SK-N-SH (cell line): Measurements from ENCODE around the gene FAM241A. TPM values are rescaled to one million over a fixed set of nuclear protein-coding genes. Genes with fewer than 3 reads are reported as not detected.

ENCODE experiments used
- CTCF ChIA-PET: fragments of 300-600, 350-600 bp; formaldehyde crosslinking; extraction: SDS; loops from one replicate; lab custom pipeline; 2021; lab: Yijun Ruan, JAX
- POLR2A ChIA-PET: fragments of 350-600 bp; sonication (Branson Sonifier 250); formaldehyde crosslinking; extraction: SDS; loops from one replicate; lab custom pipeline; 2020; ENCODE audit warnings: antibody characterized with exemption, inconsistent platforms; lab: Yijun Ruan, JAX
- DNase-seq: peaks from one replicate; pipeline ENCODE4 v3.0.0; 2012
- H2AFZ ChIP-seq: fragments of 200-600 bp; sonication (generic); 2 replicates; pipeline ENCODE4 v1.8.1; 2016; ENCODE audit warnings: antibody characterized with exemption, mild to moderate bottlenecking, low read depth
- H3F3A ChIP-seq: fragments of 200-600 bp; sonication (generic); replicated peaks from 2 replicates; pipeline ENCODE3; 2016; ENCODE audit warnings: antibody characterized with exemption, mild to moderate bottlenecking; ENCODE audit not compliant: insufficient read depth
- H3K27ac ChIP-seq, 2 experiments: fragments of 200-500 bp in 1 of 2; fragments of 200-600 bp in 1 of 2; sonication (Bioruptor generic) in 1 of 2; sonication (generic), shearing (Covaris generic) in 1 of 2; 2 replicates each; pipeline versions ENCODE4 v1.5.1 to v1.6.1; 2014 to 2016; ENCODE audit warnings: low read depth in 2 of 2, inconsistent platforms in 1 of 2, low read length in 1 of 2, mild to moderate bottlenecking in 1 of 2, mixed read lengths in 1 of 2
- H3K27me3 ChIP-seq: fragments of 200-600 bp; sonication (generic), shearing (Covaris generic); 2 replicates; pipeline ENCODE4 v1.6.1; 2016; ENCODE audit warnings: mixed run types; ENCODE audit not compliant: insufficient read depth
- H3K36me3 ChIP-seq, 2 experiments: fragments of 200-500 bp in 1 of 2; fragments of 200-600 bp in 1 of 2; sonication (Bioruptor generic) in 1 of 2; sonication (generic) in 1 of 2; replicated peaks in 1 of 2; 2 replicates each; pipeline versions ENCODE3 to v1.5.1; 2014 to 2016; ENCODE audit warnings: low read length in 1 of 2, mild to moderate bottlenecking in 1 of 2; ENCODE audit not compliant: insufficient read depth in 2 of 2, control insufficient read depth in 1 of 2
- H3K4me1 ChIP-seq, 2 experiments: fragments of 200-500 bp in 1 of 2; fragments of 200-600 bp in 1 of 2; sonication (Bioruptor generic) in 1 of 2; sonication (generic), shearing (Covaris generic) in 1 of 2; 2 replicates each; pipeline versions ENCODE4 v1.5.1 to v1.6.1; 2014 to 2016; ENCODE audit warnings: low read depth in 1 of 2, low read length in 1 of 2, mixed run types in 1 of 2; ENCODE audit not compliant: insufficient read depth in 2 of 2, control insufficient read depth in 1 of 2
- H3K4me2 ChIP-seq: fragments of 200-600 bp; sonication (generic), shearing (Covaris generic); 2 replicates; pipeline ENCODE4 v1.6.1; 2017; ENCODE audit warnings: mixed run types
- H3K4me3 ChIP-seq, 2 experiments: fragments of 200-500 bp in 1 of 2; fragments of 200-600 bp in 1 of 2; sonication (Bioruptor generic) in 1 of 2; sonication (generic), shearing (Covaris generic) in 1 of 2; 2 replicates each; pipeline versions ENCODE4 v1.5.1 to v1.8.1; 2014 to 2016; ENCODE audit warnings: low read depth in 2 of 2, inconsistent platforms in 1 of 2, low read length in 1 of 2, mild to moderate bottlenecking in 1 of 2, mixed read lengths in 1 of 2, moderate library complexity in 1 of 2
- H3K79me2 ChIP-seq: fragments of 200-600 bp; sonication (generic); 2 replicates; pipeline ENCODE4 v1.8.1; 2017; ENCODE audit warnings: mild to moderate bottlenecking; ENCODE audit not compliant: insufficient read depth
- H3K9ac ChIP-seq: fragments of 200-600 bp; sonication (generic); 2 replicates; pipeline ENCODE4 v1.6.1; 2017; ENCODE audit warnings: mixed run types
- H3K9me2 ChIP-seq: fragments of 200-600 bp; sonication (generic); 2 replicates; pipeline ENCODE4 v1.6.1; 2017; ENCODE audit warnings: mixed run types
- H3K9me3 ChIP-seq: fragments of 200-600 bp; sonication (generic); 2 replicates; pipeline ENCODE4 v1.6.1; 2017; ENCODE audit warnings: mixed run types, mild to moderate bottlenecking, moderate library complexity
- H4K20me1 ChIP-seq: fragments of 200-600 bp; sonication (generic); 2 replicates; pipeline ENCODE4 v1.6.1; 2017; ENCODE audit warnings: mild to moderate bottlenecking, mixed run types; ENCODE audit not compliant: insufficient read depth
- CHD2 ChIP-seq: fragments of 150-350 bp; IDR thresholded peaks from 2 replicates; pipeline ENCODE4 v1.6.1; 2018; ENCODE audit warnings: low read length; ENCODE audit not compliant: partially characterized antibody
- EP300 ChIP-seq, 2 experiments: IDR thresholded peaks; 2 replicates each; pipeline versions ENCODE4 v1.4.0 to v1.6.1; 2012; ENCODE audit warnings: borderline replicate concordance in 1 of 2, low read depth in 1 of 2, low read length in 1 of 2
- EZH2phosphoT487 ChIP-seq: fragments of 200-600 bp; sonication (generic); IDR thresholded peaks from 2 replicates; pipeline ENCODE4 v1.6.1; 2017; ENCODE audit warnings: low read depth, mixed run types, mild to moderate bottlenecking, antibody characterized with exemption, moderate library complexity, borderline replicate concordance
- FOSL2 ChIP-seq: IDR thresholded peaks from 2 replicates; pipeline ENCODE4 v1.4.0; 2012; ENCODE audit warnings: low read depth, mild to moderate bottlenecking, moderate library complexity, borderline replicate concordance
- JUND ChIP-seq: IDR thresholded peaks from 2 replicates; pipeline ENCODE4 v1.4.0; 2012
- MXI1 ChIP-seq: IDR thresholded peaks from 2 replicates; pipeline ENCODE4 v1.6.1; 2012; ENCODE audit warnings: mild to moderate bottlenecking, low read depth, low read length, improper control_type of control experiment
- SIN3A ChIP-seq: IDR thresholded peaks from 2 replicates; pipeline ENCODE4 v1.6.1; 2012; ENCODE audit warnings: low read depth, mild to moderate bottlenecking, low read length, moderate library complexity, borderline replicate concordance
- SMC3 ChIP-seq: IDR thresholded peaks from 2 replicates; pipeline ENCODE4 v1.6.1; 2012; ENCODE audit warnings: low read depth, low read length, improper control_type of control experiment
- TAF1 ChIP-seq: IDR thresholded peaks from 2 replicates; pipeline ENCODE4 v1.6.1; 2012; ENCODE audit warnings: low read depth, mild to moderate bottlenecking, low read length, moderate library complexity, borderline replicate concordance
- TEAD4 ChIP-seq: IDR thresholded peaks from 2 replicates; pipeline ENCODE4 v1.4.0; 2012; ENCODE audit warnings: mild to moderate bottlenecking, borderline replicate concordance; ENCODE audit not compliant: insufficient read depth
- WGBS: methylation state at CpG from one replicate; pipeline ENCODE4 v1.1.6; 2017; ENCODE audit warnings: low lambda C conversion rate; 5-methylcytosine and 5-hydroxymethylcytosine counted together
- polyA plus RNA-seq, 3 experiments: library from polyadenylated mRNA; depleted of rRNA; stranded (reverse); fragments of >200 nt; gene quantifications; 2 replicates each; pipeline ENCODE4 v1.2.3, GENCODE V29; 2012
- TF ChIP-seq, protein P1 (sequence below): IDR thresholded peaks from 2 replicates; pipeline ENCODE4 v1.4.0; 2012; ENCODE audit warnings: low read depth, borderline replicate concordance

FAM241A gene
- polyA plus RNA-seq, 1 of the 3 experiments (the other 2 are of a cell fraction) = 0.44 TPM

DNA sequence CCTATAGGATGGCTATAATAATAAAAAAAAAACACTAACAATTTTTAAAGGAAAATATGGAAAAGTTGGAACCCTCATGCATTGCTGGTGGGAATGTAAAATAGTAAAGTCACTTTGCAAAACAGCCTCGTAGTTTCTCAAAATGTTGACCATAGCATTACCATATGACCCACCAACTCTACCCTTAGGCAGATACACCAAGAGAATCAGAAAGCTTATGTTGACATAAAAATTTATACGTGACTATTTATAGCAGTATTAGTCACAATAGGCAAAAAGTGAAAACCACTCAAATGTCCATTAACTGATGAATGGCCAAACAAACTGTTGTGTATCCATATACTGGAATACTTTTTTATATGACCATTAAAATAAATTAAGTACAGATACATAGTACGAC, 19.8 kb upstream of the FAM241A start (continued):
- TF ChIP-seq, protein P1, sequence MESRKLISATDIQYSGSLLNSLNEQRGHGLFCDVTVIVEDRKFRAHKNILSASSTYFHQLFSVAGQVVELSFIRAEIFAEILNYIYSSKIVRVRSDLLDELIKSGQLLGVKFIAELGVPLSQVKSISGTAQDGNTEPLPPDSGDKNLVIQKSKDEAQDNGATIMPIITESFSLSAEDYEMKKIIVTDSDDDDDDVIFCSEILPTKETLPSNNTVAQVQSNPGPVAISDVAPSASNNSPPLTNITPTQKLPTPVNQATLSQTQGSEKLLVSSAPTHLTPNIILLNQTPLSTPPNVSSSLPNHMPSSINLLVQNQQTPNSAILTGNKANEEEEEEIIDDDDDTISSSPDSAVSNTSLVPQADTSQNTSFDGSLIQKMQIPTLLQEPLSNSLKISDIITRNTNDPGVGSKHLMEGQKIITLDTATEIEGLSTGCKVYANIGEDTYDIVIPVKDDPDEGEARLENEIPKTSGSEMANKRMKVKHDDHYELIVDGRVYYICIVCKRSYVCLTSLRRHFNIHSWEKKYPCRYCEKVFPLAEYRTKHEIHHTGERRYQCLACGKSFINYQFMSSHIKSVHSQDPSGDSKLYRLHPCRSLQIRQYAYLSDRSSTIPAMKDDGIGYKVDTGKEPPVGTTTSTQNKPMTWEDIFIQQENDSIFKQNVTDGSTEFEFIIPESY = no peak
- TF ChIP-seq, all 33 proteins: peak for 0

DNA sequence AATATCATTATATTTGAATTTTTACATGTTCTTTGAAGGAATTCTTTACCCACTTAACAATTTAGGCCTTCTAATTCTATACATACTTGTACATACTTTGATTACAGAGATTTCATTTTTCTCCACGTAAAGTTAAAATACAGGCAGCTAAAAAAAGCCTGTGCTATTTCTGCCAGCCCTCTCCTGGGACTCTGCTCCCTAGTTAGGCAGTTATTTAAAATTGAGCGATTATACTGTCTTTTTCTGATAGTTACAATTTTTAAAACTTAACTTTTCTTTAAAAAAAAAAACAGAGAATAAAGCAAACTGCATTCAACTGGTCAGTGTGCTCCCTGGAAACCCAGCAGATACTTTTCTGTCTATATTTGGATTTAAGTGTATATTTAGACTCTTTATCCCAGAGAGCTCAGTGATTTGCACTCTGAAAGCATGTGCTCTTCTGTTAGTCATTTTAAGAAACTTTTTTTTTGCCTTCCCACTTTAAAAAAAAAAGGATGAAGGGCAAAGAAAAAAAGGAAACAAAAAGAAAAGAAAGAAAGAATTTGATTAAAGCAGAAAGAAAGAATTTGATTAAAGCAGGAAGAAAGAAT, 18.1 kb upstream of the FAM241A start:
- Histone ChIP-seq H3K4me2 (peak overlapping the region; percentile 11; the same call in 1 of the 2 replicates), H3F3A (peaks cover 6% of the 10 kb centered on the region), H3K27ac (peak overlapping the region in 1 of 2 experiments; percentile 29; a peak in 2 of 4 replicates), H2AFZ (peak overlapping the region; percentile 80), H3K4me3 (no peak overlapping the region), H3K79me2 (no peaks in the 10 kb centered on the region), H3K36me3 (no peaks in the 10 kb centered on the region), H4K20me1 (no peaks in the 10 kb centered on the region), H3K9me2 (no peaks in the 10 kb centered on the region), H3K9ac (no peak overlapping the region; the same call in 1 of the 2 replicates), H3K4me1 (peaks cover 0 to 13% of the 10 kb centered on the region in 2 experiments; a peak in 3 of 4 replicates), H3K27me3 (no peaks in the 10 kb centered on the region), H3K9me3 (no peaks in the 10 kb centered on the region)
- CTCF ChIA-PET = interaction anchor here (0.8 kb wide), 1 partner anchor 27 kb away, joined by 3 read pairs; no protein-coding TSS in a partner anchor
- POLR2A ChIA-PET = no interaction called here
- no peak for DNase-seq
- no peak for TF ChIP-seq TEAD4
- WGBS = 39% methylated on average over 2 of the region's 2 CpGs

DNA sequence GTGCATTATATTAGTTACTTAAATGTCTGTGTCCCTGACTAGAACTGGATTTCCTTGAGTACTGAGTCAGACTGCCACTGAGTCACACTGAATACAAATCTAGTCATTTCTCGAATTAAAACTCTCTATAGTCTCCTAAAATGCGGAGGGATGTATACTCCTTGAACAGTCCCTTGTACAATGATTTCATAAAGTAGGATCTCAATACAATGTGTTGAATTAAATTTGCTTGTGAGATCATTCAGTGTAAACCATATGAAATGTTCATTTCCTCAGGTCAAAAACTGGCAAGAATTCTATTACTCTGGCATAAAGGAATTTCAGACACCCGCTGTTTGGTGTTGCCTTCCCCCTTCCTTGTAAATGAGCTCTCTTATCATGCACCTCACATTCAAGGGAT, 17.5 kb upstream of the FAM241A start:
- DNase-seq = no peak
- Histone ChIP-seq H3K4me1 (peaks cover 0 to 13% of the 10 kb centered on the region in 2 experiments; a peak in 3 of 4 replicates), H3K27me3 (no peaks in the 10 kb centered on the region), H3K9me3 (no peaks in the 10 kb centered on the region), H3K9me2 (no peaks in the 10 kb centered on the region), H3K27ac (peak overlapping the region in 1 of 2 experiments; percentile 29; a peak in 1 of 4 replicates), H3K79me2 (no peaks in the 10 kb centered on the region), H3F3A (peaks cover 6% of the 10 kb centered on the region), H3K36me3 (no peaks in the 10 kb centered on the region), H2AFZ (peak overlapping the region; percentile 80), H3K4me2 (peak overlapping the region; percentile 11; the same call in 1 of the 2 replicates), H3K4me3 (no peak overlapping the region), H4K20me1 (no peaks in the 10 kb centered on the region), H3K9ac (no peak overlapping the region; the same call in 1 of the 2 replicates)
- ChIA-PET POLR2A (no interaction called here), CTCF (no interaction called here)
- WGBS = 48% methylated on average over 3 of the region's 3 CpGs
- TF ChIP-seq MXI1 = no peak
- TF ChIP-seq, protein P1 = no peak
- TF ChIP-seq FOSL2 = peak; percentile 23; the same call in 1 of the 2 replicates
- no peak for TF ChIP-seq EP300 (IDR thresholded peaks at IDR 0.05; ENCODE audit: borderline replicate concordance in 1 of 2, low read depth in 1 of 2, low read length in 1 of 2)
- TF ChIP-seq SMC3 = no peak
- TF ChIP-seq SIN3A = no peak
- no peak for TF ChIP-seq TAF1
- TF ChIP-seq CHD2 = no peak
- TF ChIP-seq JUND = 0 out of 2 replicates have a peak, but pooled peaks have one; percentile 10
- TF ChIP-seq EZH2phosphoT487 = no peak
